GM13977 (cell line): ENCODE data around the gene TIAM1.

ENCODE experiments used
- DNase-seq: peaks from one replicate; pipeline ENCODE4 v3.0.0; 2012; ENCODE audit warnings: low spot score
- in situ Hi-C: fragments of 300-500 bp; cut with MboI; formaldehyde crosslinking; loops from one replicate; pipeline ENCODE4 v1.12.0; 2022; ENCODE audit warnings: low sequenced_read_pairs, low pct_unique_long_range_greater_than_20kb, mixed read lengths, inconsistent platforms; ENCODE audit not compliant: unreplicated experiment
- TF ChIP-seq, protein P1 (sequence below): IDR thresholded peaks from 2 replicates; pipeline ENCODE4 v1.5.1; 2012; ENCODE audit warnings: mild to moderate bottlenecking, control low read depth; ENCODE audit not compliant: insufficient read depth; ENCODE audit errors: extremely low read depth, missing control alignments

The TIAM1 gene

DNA sequence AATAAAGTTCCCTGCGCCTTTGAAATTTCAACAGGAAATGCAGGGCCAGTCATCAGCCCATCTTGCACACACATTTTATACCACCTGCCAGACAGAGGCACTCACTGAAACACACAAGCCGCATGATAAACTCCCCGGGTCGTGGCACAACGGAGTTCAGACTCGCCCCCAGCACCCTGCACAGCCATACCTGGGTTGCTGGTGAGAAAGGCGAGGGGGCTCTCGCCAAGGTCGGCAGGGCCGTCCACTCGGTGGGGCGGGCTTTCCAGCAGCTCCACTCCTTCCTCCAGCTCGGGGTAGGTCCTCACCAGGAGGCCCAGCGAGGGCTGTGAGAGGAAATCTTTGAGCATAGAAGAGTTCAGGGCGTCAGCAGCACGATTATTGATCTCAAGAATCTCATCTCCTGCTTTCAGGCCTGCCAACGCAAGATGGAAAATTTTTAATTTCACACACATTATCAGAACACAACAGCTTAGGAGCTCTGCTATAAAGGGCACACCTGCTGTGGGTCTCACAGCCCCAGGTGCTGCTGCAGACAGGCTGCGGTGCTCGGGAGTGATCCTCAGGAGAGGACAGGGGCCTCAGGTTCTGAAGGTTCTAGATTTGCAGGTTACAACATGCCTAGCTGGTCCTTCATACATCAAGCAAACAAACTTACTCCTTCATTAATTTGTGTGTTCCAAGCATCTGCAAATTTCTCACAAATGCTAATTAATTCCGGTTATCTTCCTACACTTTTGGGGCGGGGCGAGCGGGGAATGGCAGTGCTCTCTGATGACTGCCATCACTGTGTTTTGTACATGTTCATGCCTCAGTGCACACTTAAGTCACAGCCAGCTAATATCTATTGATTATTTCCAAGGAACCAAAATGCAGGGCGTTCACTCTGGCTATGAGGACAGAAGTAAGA is 161.6 kb downstream of the TIAM1 start:
- TF ChIP-seq, protein P1, sequence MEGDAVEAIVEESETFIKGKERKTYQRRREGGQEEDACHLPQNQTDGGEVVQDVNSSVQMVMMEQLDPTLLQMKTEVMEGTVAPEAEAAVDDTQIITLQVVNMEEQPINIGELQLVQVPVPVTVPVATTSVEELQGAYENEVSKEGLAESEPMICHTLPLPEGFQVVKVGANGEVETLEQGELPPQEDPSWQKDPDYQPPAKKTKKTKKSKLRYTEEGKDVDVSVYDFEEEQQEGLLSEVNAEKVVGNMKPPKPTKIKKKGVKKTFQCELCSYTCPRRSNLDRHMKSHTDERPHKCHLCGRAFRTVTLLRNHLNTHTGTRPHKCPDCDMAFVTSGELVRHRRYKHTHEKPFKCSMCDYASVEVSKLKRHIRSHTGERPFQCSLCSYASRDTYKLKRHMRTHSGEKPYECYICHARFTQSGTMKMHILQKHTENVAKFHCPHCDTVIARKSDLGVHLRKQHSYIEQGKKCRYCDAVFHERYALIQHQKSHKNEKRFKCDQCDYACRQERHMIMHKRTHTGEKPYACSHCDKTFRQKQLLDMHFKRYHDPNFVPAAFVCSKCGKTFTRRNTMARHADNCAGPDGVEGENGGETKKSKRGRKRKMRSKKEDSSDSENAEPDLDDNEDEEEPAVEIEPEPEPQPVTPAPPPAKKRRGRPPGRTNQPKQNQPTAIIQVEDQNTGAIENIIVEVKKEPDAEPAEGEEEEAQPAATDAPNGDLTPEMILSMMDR = no peak
- in situ Hi-C loops = loop anchor here (10.0 kb wide), 1 partner anchor 78 kb away; no protein-coding TSS in a partner anchor

DNA sequence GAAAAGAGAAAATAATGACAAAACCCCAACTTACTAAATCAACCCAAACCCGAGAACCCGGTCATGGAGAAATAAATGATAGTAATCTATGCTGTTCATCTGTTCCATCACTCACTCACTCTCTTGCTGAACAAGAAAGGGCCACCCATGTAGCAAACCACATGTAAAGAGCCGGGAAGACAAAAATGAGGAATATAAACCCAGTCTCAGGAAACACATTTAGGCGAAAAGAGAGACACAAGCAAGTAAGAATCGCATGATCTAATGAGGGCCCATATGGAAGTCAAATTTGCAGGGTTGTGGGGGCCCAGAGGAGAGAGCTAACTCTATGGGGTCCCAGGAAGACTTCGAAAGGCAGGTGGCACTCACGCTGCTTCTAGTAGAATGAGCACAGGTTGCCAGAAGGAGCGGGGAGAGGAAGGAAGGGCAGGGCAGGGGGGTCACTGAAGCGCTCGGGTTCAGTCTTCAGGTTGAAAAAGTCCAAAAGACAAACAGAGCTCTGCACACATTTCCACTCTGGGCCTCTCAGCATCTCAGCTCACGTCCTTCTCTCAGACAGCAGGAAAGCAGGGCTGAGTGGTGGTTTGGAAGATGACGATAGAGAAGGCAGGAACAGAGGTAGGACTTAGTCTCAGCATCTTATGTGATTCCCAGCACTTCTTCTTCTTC is 162.8 kb downstream of the TIAM1 start:
- TF ChIP-seq, protein P1 = no peak
- in situ Hi-C loops = loop anchor here (10.0 kb wide), 1 partner anchor 76 kb away; no protein-coding TSS in a partner anchor
- no peak for DNase-seq

More for the DNA sequence above, 161.6 kb downstream of the TIAM1 start:
- no peak for DNase-seq

DNA sequence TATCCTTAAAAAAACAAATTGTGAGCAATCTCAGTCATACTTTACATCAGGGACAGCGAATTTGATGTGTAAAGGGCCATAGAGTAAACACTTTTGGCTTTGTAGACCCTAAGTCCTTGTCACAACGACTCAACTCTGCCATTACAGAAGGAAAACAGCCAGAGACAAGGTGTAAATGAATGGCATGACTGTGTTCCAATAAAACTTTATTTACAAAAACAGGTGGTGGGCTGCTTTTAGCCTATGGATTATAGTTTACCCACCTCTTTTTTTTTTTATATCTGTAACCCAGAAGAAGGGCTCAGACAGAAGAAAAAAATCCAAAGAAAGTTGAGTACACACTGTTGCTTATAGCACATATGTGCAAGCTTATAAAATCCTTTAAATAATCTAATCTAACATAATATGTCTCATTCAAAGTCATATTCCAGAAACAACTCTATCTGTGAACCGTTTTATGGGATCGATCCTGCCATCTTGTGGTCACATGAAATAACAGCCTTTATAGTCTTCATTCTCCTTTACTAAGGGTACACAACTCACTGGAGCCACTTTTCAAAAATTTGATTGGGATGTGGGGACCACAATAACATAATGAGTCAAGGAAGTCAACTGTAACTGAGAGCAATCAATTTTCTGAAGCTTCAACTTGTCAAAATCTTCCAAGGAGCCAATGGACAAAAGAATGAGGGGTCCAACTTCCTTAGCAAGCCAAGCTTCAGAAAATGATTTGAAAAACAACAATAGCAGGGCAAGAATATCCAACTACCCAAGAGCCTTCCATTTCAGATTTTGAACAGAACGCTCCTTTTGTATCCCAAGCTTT is 163.6 kb downstream of the TIAM1 start:
- in situ Hi-C loops = loop anchor here (10.0 kb wide), 1 partner anchor 76 kb away; no protein-coding TSS in a partner anchor
- peak; percentile 49 for DNase-seq
- TF ChIP-seq, protein P1 = peak; percentile 47

GRCh38 chr21:31176725-31177124 is 167.3 kb downstream of the TIAM1 start:
- in situ Hi-C loops = no loop called here
- no peak for DNase-seq
- TF ChIP-seq, protein P1 = no peak

GRCh38 chr21:31176080-31176551 is 167.9 kb downstream of the TIAM1 start:
- in situ Hi-C loops = no loop called here

More at GRCh38 chr21:31176080-31176551, 167.9 kb downstream of the TIAM1 start:
- TF ChIP-seq, protein P1 = no peak
- DNase-seq = no peak
